H54 (cell line): ENCODE data around the gene DLGAP1.
"Not testable (repeated sequence)": the region's sequence is repeated elsewhere in the genome, so short reads cannot be mapped to it uniquely, and the experiment has no call there.

Source experiments
- DNase-seq: peaks from one replicate; pipeline ENCODE4 v3.0.0; 2011; ENCODE audit warnings: low spot score, mixed read lengths; ENCODE audit not compliant: insufficient read length
- FAIRE-seq: peaks from 3 replicates; lab custom pipeline; 2011; peaks lifted over from hg19 to GRCh38; lab: Jason Lieb, UNC
- POLR2A ChIP-seq: IDR thresholded peaks from 2 replicates; pipeline ENCODE4 v1.6.1; 2011; ENCODE audit warnings: low read depth, mild to moderate bottlenecking, low read length

Gene DLGAP1

DNA sequence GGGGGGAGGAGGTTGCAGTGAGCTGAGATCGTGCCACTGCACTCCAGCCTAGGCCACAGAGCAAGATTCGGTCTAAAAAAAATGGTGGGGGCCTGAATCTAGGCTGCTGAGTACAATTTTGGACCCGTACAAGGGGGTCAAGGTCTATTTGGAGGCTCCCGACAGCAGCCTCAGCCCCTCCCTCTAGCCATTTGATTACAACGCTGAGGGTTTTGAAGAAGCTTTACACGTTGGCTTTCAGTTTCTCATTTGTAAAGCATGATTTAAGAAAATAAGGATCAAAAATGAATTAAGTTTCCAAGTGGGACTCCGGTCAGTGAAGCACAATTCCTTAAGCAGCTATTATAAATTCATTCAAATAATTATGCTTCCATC, 871.2 kb downstream of the DLGAP1 start:
- no peak for FAIRE-seq
- no peak for TF ChIP-seq POLR2A
- no peak for DNase-seq

DNA sequence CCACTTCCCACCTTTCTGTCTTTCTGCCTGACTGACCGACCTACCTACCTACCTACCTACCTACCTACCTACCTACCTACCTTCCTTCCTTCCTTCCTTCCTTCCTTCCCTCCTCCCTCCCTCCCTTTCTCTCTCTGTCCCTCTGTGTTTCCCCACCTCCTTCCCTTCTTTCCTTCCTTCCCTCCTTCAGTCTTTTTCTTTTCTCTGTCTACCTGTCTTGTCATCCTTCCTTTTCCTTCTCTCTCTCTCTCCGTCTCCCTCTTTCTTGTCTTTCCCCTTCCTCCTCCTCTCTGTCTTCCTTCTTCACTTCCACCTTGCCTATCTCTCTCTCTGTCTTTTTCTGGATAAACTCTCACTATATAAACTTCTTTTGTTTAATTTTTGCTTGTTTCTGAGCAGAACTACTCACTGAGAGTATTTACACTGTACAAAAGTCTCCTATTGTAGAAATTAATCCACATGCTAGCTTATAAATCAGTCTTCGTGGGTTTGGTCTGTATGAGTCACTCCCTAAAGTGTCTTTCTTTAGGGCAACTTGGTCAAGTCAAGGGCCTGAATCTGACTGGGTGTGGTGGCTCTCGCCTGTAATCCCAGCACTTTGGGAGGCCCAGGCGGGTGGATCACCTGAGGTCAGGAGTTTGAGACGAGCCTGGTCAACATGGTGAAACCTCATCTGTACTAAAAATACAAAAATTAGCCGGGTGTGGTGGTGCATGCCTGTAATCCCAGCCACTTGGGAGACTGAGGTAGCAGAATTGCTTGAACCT, 871.8 kb downstream of the DLGAP1 start:
- DNase-seq, FAIRE-seq: not testable (repeated sequence)

DNA sequence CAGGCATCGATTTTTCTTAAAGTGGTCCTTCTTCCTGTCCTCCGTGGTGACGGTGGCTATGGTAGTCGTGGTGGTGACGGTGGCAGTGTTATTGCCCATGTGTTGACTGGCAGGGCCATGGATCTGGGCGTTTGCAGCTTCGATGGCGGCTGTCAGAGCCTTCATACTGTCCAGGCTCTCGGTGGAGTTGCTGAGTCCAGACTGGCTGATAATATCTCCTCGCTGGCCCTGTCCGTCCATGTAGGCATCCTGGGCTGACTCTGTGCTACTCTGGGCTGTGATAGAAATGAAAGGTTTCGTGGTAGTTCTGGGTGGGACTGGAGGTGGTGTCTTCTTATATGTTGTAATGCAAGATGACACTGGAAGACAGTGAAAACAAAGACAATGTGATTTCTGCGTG, 873.2 kb downstream of the DLGAP1 start:
- FAIRE-seq (no peak), DNase-seq (no peak)
- no peak for TF ChIP-seq POLR2A

DNA sequence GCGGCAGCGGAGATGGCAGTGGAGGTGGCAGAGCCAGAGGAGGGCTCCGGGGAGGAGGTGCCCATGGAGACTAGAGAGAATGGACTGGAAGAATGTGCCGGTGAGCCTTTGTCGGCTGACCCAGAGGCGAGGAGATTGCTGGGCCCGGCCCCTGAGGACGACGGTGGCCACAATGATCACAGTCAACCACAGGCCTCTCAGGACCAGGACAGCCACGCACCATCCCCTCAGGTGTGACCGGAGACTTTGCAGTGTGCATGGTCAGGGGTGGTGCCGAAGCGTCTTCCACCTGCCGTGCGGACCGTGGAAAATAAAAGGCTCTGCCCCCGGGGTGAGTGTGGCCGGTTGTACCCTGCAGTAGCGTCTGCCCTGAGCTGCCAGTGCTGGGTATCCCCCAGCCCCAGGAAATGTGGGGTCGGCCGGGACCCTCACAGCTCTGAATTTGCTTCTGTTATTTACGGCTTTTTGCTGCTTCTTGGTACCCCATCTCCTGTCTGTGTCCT, 874.5 kb downstream of the DLGAP1 start:
- DNase-seq, FAIRE-seq: not testable (repeated sequence)

GRCh38 chr18:3579701-3580100, 875.4 kb downstream of the DLGAP1 start:
- FAIRE-seq = peak; percentile 86
- no peak for TF ChIP-seq POLR2A
- no peak for DNase-seq

DNA sequence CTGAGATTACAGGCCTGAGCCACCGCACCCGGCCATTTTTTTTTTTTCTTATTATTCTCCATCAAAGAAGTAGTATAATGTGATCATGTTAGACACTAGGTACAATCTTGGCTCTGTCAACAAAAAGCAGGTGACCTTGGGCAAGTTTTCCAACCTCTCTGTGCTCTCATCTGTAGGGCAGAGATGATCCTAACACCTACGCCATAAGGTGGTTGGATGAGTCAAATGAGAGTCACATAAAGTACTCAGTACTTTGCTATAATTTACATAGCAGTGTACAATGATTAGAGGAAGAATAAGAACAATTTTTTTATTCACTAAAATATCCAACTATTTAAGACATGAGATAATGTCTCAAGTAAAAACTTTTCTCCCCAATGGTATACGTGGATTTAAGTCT, 876.5 kb downstream of the DLGAP1 start:
- no peak for TF ChIP-seq POLR2A
- DNase-seq = no peak
- FAIRE-seq = no peak

GRCh38 chr18:3577281-3577855, 877.7 kb downstream of the DLGAP1 start:
- no peak for TF ChIP-seq POLR2A
- DNase-seq (no peak), FAIRE-seq (no peak)

- FAIRE-seq = no peak
- TF ChIP-seq POLR2A = no peak
Observed at GRCh38 chr18:3572761-3573160, 882.3 kb downstream of the DLGAP1 start.

DNA sequence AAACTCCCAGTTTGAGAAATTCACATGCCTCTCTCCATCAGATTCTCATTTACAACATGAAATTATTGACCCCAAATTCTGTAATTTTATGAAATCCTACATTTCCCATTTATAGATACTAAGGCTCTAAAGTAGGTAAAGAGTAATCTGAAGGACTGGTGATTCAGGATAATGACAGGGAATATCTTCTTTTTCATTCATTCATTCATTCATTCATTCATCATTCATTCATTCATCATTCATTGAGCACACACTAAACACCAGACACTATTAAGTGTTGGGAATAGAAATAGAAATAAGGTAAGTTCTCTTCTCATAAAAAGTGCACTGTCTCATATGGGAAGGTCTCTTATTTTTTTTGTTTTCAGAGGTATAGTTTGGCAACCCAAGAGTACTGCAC, 888.3 kb downstream of the DLGAP1 start:
- no peak for TF ChIP-seq POLR2A
- DNase-seq (no peak), FAIRE-seq (no peak)

More at GRCh38 chr18:3572761-3573160, 882.3 kb downstream of the DLGAP1 start:
- DNase-seq = no peak

- TF ChIP-seq POLR2A = no peak
- no peak for DNase-seq
Observed at GRCh38 chr18:3560755-3561154, 894.4 kb downstream of the DLGAP1 start.

GRCh38 chr18:3554811-3555427, 900.2 kb downstream of the DLGAP1 start:
- FAIRE-seq (no peak), DNase-seq (no peak)

More at GRCh38 chr18:3560755-3561154, 894.4 kb downstream of the DLGAP1 start:
- FAIRE-seq = no peak

GRCh38 chr18:3554091-3554601, 901.0 kb downstream of the DLGAP1 start:
- DNase-seq (no peak), FAIRE-seq (no peak)
- TF ChIP-seq POLR2A = no peak

More at GRCh38 chr18:3554811-3555427, 900.2 kb downstream of the DLGAP1 start:
- no peak for TF ChIP-seq POLR2A

DNA sequence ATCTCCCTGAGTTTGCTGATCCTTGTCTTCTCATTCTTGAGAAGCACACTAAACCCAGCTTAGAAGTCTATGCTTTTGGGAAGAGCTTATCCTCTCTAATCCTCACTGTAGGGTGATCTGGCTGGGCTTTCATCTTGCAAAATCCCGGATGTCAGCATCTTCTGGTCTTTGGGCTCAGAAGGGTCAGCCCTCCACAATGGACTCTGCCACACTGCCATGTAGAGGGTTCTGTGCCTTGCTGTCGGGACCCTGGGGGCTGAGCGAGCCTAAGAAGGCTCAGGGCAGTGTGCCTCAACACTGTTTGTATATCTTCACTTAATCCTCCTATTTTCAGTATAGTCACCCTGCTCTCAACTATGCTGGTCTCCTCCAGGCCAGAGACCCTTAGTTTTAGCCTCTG, 902.8 kb downstream of the DLGAP1 start:
- DNase-seq (no peak), FAIRE-seq (no peak)
- no peak for TF ChIP-seq POLR2A
